ENCODE measurements around the gene MTMR3.

DNA sequence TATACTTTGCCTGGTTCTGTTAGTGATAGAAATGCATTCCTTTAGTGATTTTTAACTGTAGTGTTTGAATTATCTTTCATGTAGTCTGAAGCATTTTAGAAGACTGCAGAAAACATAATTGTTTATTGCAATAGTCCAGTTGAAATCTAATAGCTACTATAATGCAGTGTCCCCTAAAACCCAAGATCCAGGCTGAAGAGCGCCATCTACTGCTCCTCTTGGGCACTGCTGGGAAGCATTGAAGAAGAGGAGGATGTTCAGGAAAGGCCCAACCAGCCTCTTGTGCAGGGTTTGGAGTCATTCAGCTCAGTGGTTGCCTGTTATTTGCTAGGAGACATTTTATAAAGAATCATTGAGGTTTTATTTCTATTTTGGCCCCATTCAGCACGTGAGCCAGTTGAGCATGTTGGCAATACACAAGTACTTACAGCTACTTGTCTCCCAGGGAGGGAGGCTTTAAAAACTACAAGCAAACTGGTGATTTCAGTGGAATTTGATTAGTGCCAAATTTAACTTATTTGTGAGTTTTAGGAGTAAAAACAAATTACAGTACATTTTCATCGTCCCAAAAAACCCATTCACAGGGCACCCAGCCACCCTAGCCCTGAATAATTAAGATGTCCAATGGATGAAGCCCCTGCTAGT, 122.4 kb downstream of the MTMR3 start:
- TF ChIP-seq, protein P1, sequence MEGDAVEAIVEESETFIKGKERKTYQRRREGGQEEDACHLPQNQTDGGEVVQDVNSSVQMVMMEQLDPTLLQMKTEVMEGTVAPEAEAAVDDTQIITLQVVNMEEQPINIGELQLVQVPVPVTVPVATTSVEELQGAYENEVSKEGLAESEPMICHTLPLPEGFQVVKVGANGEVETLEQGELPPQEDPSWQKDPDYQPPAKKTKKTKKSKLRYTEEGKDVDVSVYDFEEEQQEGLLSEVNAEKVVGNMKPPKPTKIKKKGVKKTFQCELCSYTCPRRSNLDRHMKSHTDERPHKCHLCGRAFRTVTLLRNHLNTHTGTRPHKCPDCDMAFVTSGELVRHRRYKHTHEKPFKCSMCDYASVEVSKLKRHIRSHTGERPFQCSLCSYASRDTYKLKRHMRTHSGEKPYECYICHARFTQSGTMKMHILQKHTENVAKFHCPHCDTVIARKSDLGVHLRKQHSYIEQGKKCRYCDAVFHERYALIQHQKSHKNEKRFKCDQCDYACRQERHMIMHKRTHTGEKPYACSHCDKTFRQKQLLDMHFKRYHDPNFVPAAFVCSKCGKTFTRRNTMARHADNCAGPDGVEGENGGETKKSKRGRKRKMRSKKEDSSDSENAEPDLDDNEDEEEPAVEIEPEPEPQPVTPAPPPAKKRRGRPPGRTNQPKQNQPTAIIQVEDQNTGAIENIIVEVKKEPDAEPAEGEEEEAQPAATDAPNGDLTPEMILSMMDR (IDR thresholded peaks at IDR 0.05): peak; percentile 92 to 97 (median 96)
- TF ChIP-seq POLR2AphosphoS5 (IDR thresholded peaks at IDR 0.05): peak in 1 of 2 donors; percentile 38
- no peak for TF ChIP-seq POLR2A (IDR thresholded peaks at IDR 0.05; ENCODE audit: low read depth)
- no peak for TF ChIP-seq EP300 (IDR thresholded peaks at IDR 0.05)

Measured in esophagus muscularis mucosa (tissue), 4 donors.